PC-9 (cell line): ENCODE results near the gene TNIP3.

Experiments
- CTCF ChIP-seq: fragments of 200-600 bp; sonication (generic); conservative IDR thresholded peaks from 2 replicates; pipeline ENCODE4 v1.6.1; 2017; ENCODE audit warnings: mixed run types, antibody characterized with exemption, mild to moderate bottlenecking, moderate library complexity
- EZH2 ChIP-seq: fragments of 200-600 bp; sonication (generic); IDR thresholded peaks from 2 replicates; pipeline ENCODE4 v1.8.0; 2017; ENCODE audit warnings: antibody characterized with exemption, low read depth

GRCh38 chr4:121200795-121201472, 36.8 kb upstream of the TNIP3 start:
- no peak for TF ChIP-seq CTCF
- no peak for TF ChIP-seq EZH2
